ENCODE data around the gene ARHGAP32. TPM values are rescaled to one million over a fixed set of nuclear protein-coding genes. Genes with fewer than 3 reads are reported as not detected.
"Not testable (repeated sequence)": the region's sequence is repeated elsewhere in the genome, so short reads cannot be mapped to it uniquely, and the experiment has no call there.

Gene ARHGAP32
- total RNA-seq, 1 experiment from 2014 or later, result 8.9 TPM

- no peak for DNase-seq (ENCODE audit: low read depth)
These were observed 257.8 kb downstream of the ARHGAP32 start for GRCh38 chr11:128934351-128934750.

- peak; percentile 89 for DNase-seq (ENCODE audit: low read depth)
These were observed 258.5 kb downstream of the ARHGAP32 start for GRCh38 chr11:128933481-128934178.

- DNase-seq (ENCODE audit: low read depth), result peak; percentile 39
These were observed 260.5 kb downstream of the ARHGAP32 start for GRCh38 chr11:128931668-128932067.

- DNase-seq (ENCODE audit: low read depth), result no peak
These were observed 261.1 kb downstream of the ARHGAP32 start for GRCh38 chr11:128931066-128931465.

- DNase-seq (ENCODE audit: low read depth), result peak; percentile 88
These were observed 262.1 kb downstream of the ARHGAP32 start for GRCh38 chr11:128929991-128930390.

GRCh38 chr11:128929468-128929867, 262.7 kb downstream of the ARHGAP32 start:
- peak; percentile 20 for DNase-seq (ENCODE audit: low read depth)

- DNase-seq (ENCODE audit: low read depth), result peak; percentile 37
These were observed 263.7 kb downstream of the ARHGAP32 start for GRCh38 chr11:128928400-128928799.

- DNase-seq (ENCODE audit: low read depth), result no peak
These were observed 264.3 kb downstream of the ARHGAP32 start for GRCh38 chr11:128927683-128928336.

GRCh38 chr11:128927108-128927461, 265.0 kb downstream of the ARHGAP32 start:
- DNase-seq (ENCODE audit: low read depth), result no peak

GRCh38 chr11:128926437-128927107, 265.6 kb downstream of the ARHGAP32 start:
- DNase-seq (ENCODE audit: low read depth), result no peak

GRCh38 chr11:128926000-128926399, 266.1 kb downstream of the ARHGAP32 start:
- DNase-seq (ENCODE audit: low read depth), result no peak

- no peak for DNase-seq (ENCODE audit: low read depth)
These were observed 266.9 kb downstream of the ARHGAP32 start for GRCh38 chr11:128925250-128925600.

GRCh38 chr11:128924510-128925249, 267.4 kb downstream of the ARHGAP32 start:
- no peak for DNase-seq (ENCODE audit: low read depth)

- no peak for DNase-seq (ENCODE audit: low read depth)
These were observed 268.0 kb downstream of the ARHGAP32 start for GRCh38 chr11:128924104-128924503.

- no peak for DNase-seq (ENCODE audit: low read depth)
These were observed 270.3 kb downstream of the ARHGAP32 start for GRCh38 chr11:128921793-128922192.

- no peak for DNase-seq (ENCODE audit: low read depth)
These were observed 271.5 kb downstream of the ARHGAP32 start for GRCh38 chr11:128920666-128921065.

GRCh38 chr11:128919635-128920034, 272.5 kb downstream of the ARHGAP32 start:
- DNase-seq (ENCODE audit: low read depth), result not testable (repeated sequence)

GRCh38 chr11:128919216-128919615, 272.9 kb downstream of the ARHGAP32 start:
- no peak for DNase-seq (ENCODE audit: low read depth)

- no peak for DNase-seq (ENCODE audit: low read depth)
These were observed 274.9 kb downstream of the ARHGAP32 start for GRCh38 chr11:128917144-128917724.

GRCh38 chr11:128916681-128917080, 275.4 kb downstream of the ARHGAP32 start:
- no peak for DNase-seq (ENCODE audit: low read depth)

- DNase-seq (ENCODE audit: low read depth), result no peak
These were observed 276.0 kb downstream of the ARHGAP32 start for GRCh38 chr11:128916037-128916572.

- peak; percentile 71 for DNase-seq (ENCODE audit: low read depth)
These were observed 277.0 kb downstream of the ARHGAP32 start for GRCh38 chr11:128915149-128915521.
